Neural crest cell (in vitro differentiated cells): Measurements from ENCODE around the gene HACD1. TPM values are rescaled to one million over a fixed set of nuclear protein-coding genes. Genes with fewer than 3 reads are reported as not detected.

Source experiments
- DNase-seq: peaks from one replicate; pipeline ENCODE4 v3.0.0; 2021; ENCODE audit warnings: low read depth, mixed read lengths, low spot score
- H3K27ac Mint-ChIP-seq: one replicate; pipeline ENCODE4 v1.8.0; 2021; ENCODE audit warnings: mild to moderate bottlenecking, mixed read lengths; ENCODE audit not compliant: unreplicated experiment
- H3K27me3 Mint-ChIP-seq: 2 replicates; pipeline ENCODE4 v1.8.0; 2021; ENCODE audit warnings: low read depth, mild to moderate bottlenecking, mixed read lengths
- H3K36me3 Mint-ChIP-seq: 2 replicates; pipeline ENCODE4 v1.8.0; 2021; ENCODE audit warnings: low read depth, mild to moderate bottlenecking, mixed read lengths
- H3K4me1 Mint-ChIP-seq: 2 replicates; pipeline ENCODE4 v1.8.0; 2021; ENCODE audit warnings: mixed read lengths
- H3K4me3 Mint-ChIP-seq: one replicate; pipeline ENCODE4 v1.8.0; 2021; ENCODE audit warnings: mild to moderate bottlenecking, mixed read lengths
- H3K9me3 Mint-ChIP-seq: 2 replicates; pipeline ENCODE4 v1.8.0; 2021; ENCODE audit warnings: mixed read lengths
- CTCF ChIP-seq: fragments of 200-600 bp; sonication (generic); conservative IDR thresholded peaks from 2 replicates; pipeline ENCODE4 v1.5.0; 2021; ENCODE audit warnings: antibody characterized with exemption, mild to moderate bottlenecking
- long read RNA-seq: library from polyadenylated mRNA; unstranded; transcript quantifications from one replicate; pipeline ENCODE4 v2.0.0, GENCODE V29; 2020
- total RNA-seq: library from RNA; stranded (reverse); gene quantifications from 2 replicates; pipeline ENCODE4 v1.2.1, GENCODE V29; 2021

The HACD1 gene
- 13.7 and 14.6 TPM in 2 replicates for total RNA-seq
- long read RNA-seq: 0 reads

- Mint-ChIP-seq H3K36me3 (no peaks in the 10 kb centered on the region), H3K27ac (peak within 1 kb of the TSS; percentile 83), H3K4me1 (peaks cover 5% of the 10 kb centered on the region), H3K27me3 (peaks cover 23% of the 10 kb centered on the region), H3K9me3 (no peaks in the 10 kb centered on the region), H3K4me3 (peak within 1 kb of the TSS; percentile 97)
- peak; percentile 62 for DNase-seq
- TF ChIP-seq CTCF: peak; percentile 36
Observed at GRCh38 chr10:17617031-17617911, at the start of gene HACD1. HACD1 (minus strand) TSS chr10:17617374; CDS start chr10:17617339, 35 bp downstream.

GRCh38 chr10:17665747-17666146 is 48.6 kb upstream of the HACD1 start:
- Mint-ChIP-seq H3K4me1 (peaks cover 3% of the 10 kb centered on the region), H3K27ac (peak overlapping the region; percentile 21), H3K27me3 (no peaks in the 10 kb centered on the region), H3K36me3 (peaks cover 3% of the 10 kb centered on the region), H3K9me3 (no peaks in the 10 kb centered on the region), H3K4me3 (no peak overlapping the region)
- DNase-seq: no peak
- TF ChIP-seq CTCF: no peak

GRCh38 chr10:17663450-17663849 is 46.3 kb upstream of the HACD1 start:
- DNase-seq: no peak
- H3K27me3 Mint-ChIP-seq: no peaks in the 10 kb centered on the region
- peaks cover 3% of the 10 kb centered on the region for H3K4me1 Mint-ChIP-seq
- no peaks in the 10 kb centered on the region for H3K9me3 Mint-ChIP-seq
- H3K4me3 Mint-ChIP-seq: no peak overlapping the region
- H3K27ac Mint-ChIP-seq: no peak overlapping the region
- peaks cover 6% of the 10 kb centered on the region for H3K36me3 Mint-ChIP-seq
- no peak for TF ChIP-seq CTCF

- H3K27me3 Mint-ChIP-seq: no peaks in the 10 kb centered on the region
- TF ChIP-seq CTCF: no peak
- H3K4me1 Mint-ChIP-seq: peaks cover 3% of the 10 kb centered on the region
- peaks cover 9% of the 10 kb centered on the region for H3K36me3 Mint-ChIP-seq
- H3K9me3 Mint-ChIP-seq: peaks cover 4% of the 10 kb centered on the region
- H3K27ac Mint-ChIP-seq: no peak overlapping the region
- no peak for DNase-seq
- no peak overlapping the region for H3K4me3 Mint-ChIP-seq
Observed at GRCh38 chr10:17662193-17663138, 45.3 kb upstream of the HACD1 start.

GRCh38 chr10:17661510-17661909 is 44.3 kb upstream of the HACD1 start:
- Mint-ChIP-seq H3K4me3 (no peak overlapping the region), H3K4me1 (peaks cover 3% of the 10 kb centered on the region), H3K9me3 (peaks cover 8% of the 10 kb centered on the region), H3K36me3 (peaks cover 15% of the 10 kb centered on the region), H3K27ac (no peak overlapping the region), H3K27me3 (no peaks in the 10 kb centered on the region)
- no peak for DNase-seq
- TF ChIP-seq CTCF: no peak
